Ishikawa (cell line): Measurements from ENCODE around the gene RGCC.

Source experiments
- CREB1 ChIP-seq: IDR thresholded peaks from 2 replicates; pipeline ENCODE4 v1.6.1; 2012; ENCODE audit warnings: low read depth
- EP300 ChIP-seq: IDR thresholded peaks from 2 replicates; pipeline ENCODE4 v1.6.1; 2012; ENCODE audit warnings: borderline replicate concordance
- FOXM1 ChIP-seq: IDR thresholded peaks from 2 replicates; pipeline ENCODE4 v1.6.1; 2012; ENCODE audit warnings: low read depth, borderline replicate concordance
- MAX ChIP-seq: IDR thresholded peaks from 2 replicates; pipeline ENCODE4 v1.6.1; 2012
- NFIC ChIP-seq: IDR thresholded peaks from 2 replicates; pipeline ENCODE4 v1.6.1; 2012
- RAD21 ChIP-seq: IDR thresholded peaks from 2 replicates; pipeline ENCODE4 v1.6.1; 2012; ENCODE audit warnings: low read depth
- TAF1 ChIP-seq: IDR thresholded peaks from 2 replicates; pipeline ENCODE4 v1.6.1; 2012; ENCODE audit warnings: low read depth, mild to moderate bottlenecking
- USF1 ChIP-seq: IDR thresholded peaks from 2 replicates; pipeline ENCODE4 v1.6.1; 2012

GRCh38 chr13:41458761-41459431 lies 1.5 kb downstream of the RGCC start:
- TF ChIP-seq EP300 (no peak), USF1 (no peak), CREB1 (no peak), NFIC (no peak), RAD21 (peak; percentile 51), FOXM1 (no peak; the same call in 1 of the 2 replicates), MAX (no peak), TAF1 (no peak)
